WTC11 (cell line): ENCODE data around the gene TRIM42. TPM values are rescaled to one million over a fixed set of nuclear protein-coding genes. Genes with fewer than 3 reads are reported as not detected.

Source experiments
- ATAC-seq: fragments of 200-7000 bp; cut with Tn5 transposase; 2 replicates; pipeline ENCODE4 v1.10.0; 2021; ENCODE audit warnings: mild to moderate bottlenecking, moderate library complexity
- CTCF ChIA-PET: fragments of 300-600 bp; sonication (Branson Sonifier 250); formaldehyde crosslinking; loops from one replicate; lab custom pipeline; 2021; ENCODE audit warnings: antibody characterized with exemption; lab: Charles Lee
- POLR2A ChIA-PET: fragments of 350-600 bp; sonication (Branson Sonifier 250); formaldehyde crosslinking; loops from one replicate; lab custom pipeline; 2021; ENCODE audit warnings: antibody characterized with exemption; lab: Charles Lee
- DNase-seq: peaks from one replicate; pipeline ENCODE4 v3.0.0; 2021; ENCODE audit warnings: low spot score
- H3K27ac Mint-ChIP-seq: 2 replicates; pipeline ENCODE4 v1.8.0; 2021; ENCODE audit warnings: mixed read lengths
- H3K27me3 Mint-ChIP-seq: 2 replicates; pipeline ENCODE4 v1.8.0; 2021; ENCODE audit warnings: low read depth, mild to moderate bottlenecking, moderate library complexity, mixed read lengths
- H3K36me3 Mint-ChIP-seq: 2 replicates; pipeline ENCODE4 v1.8.0; 2021; ENCODE audit warnings: mixed read lengths
- H3K4me1 Mint-ChIP-seq: 2 replicates; pipeline ENCODE4 v1.8.0; 2022; ENCODE audit warnings: mixed read lengths
- H3K4me3 Mint-ChIP-seq: 2 replicates; pipeline ENCODE4 v1.8.0; 2021; ENCODE audit warnings: mild to moderate bottlenecking, moderate library complexity, mixed read lengths
- H3K9me3 Mint-ChIP-seq: 2 replicates; pipeline ENCODE4 v1.8.0; 2021; ENCODE audit warnings: mixed read lengths
- ATF3 ChIP-seq: sonication (generic); formaldehyde crosslinking; conservative IDR thresholded peaks from 2 replicates; pipeline ENCODE4 v1.8.1; 2022; ENCODE audit warnings: mild to moderate bottlenecking, missing genetic modification reagents
- ATF6 ChIP-seq: sonication (generic); formaldehyde crosslinking; IDR thresholded peaks from 2 replicates; pipeline ENCODE4 v1.8.1; 2023; ENCODE audit warnings: mild to moderate bottlenecking, missing genetic modification reagents
- CTCF ChIP-seq: fragments of 200-600 bp; IDR thresholded peaks from 2 replicates; pipeline ENCODE4 v1.8.0; 2022; ENCODE audit warnings: antibody characterized with exemption
- FOXP1 ChIP-seq: sonication (generic); formaldehyde crosslinking; IDR thresholded peaks from 2 replicates; pipeline ENCODE4 v1.8.0; 2022; ENCODE audit warnings: missing genetic modification reagents, mild to moderate bottlenecking, moderate library complexity, borderline replicate concordance
- JAZF1 ChIP-seq: fragments of 250-450 bp; sonication (Bioruptor Pico); IDR thresholded peaks from 2 replicates; pipeline ENCODE4 v1.9.0; 2021; ENCODE audit warnings: moderate library complexity, mild to moderate bottlenecking, inconsistent platforms
- MYBL2 ChIP-seq: sonication (generic); formaldehyde crosslinking; IDR thresholded peaks from 2 replicates; pipeline ENCODE4 v1.8.1; 2023; ENCODE audit warnings: mild to moderate bottlenecking, moderate library complexity, missing genetic modification reagents
- NR2C2 ChIP-seq: sonication (generic); formaldehyde crosslinking; IDR thresholded peaks from 2 replicates; pipeline ENCODE4 v1.8.0; 2022; ENCODE audit warnings: mild to moderate bottlenecking, missing genetic modification reagents
- PRRX2 ChIP-seq: fragments of 250-450 bp; sonication (Bioruptor Pico); IDR thresholded peaks from 2 replicates; pipeline ENCODE4 v1.8.0; 2021; ENCODE audit warnings: mild to moderate bottlenecking
- SMAD4 ChIP-seq: sonication (generic); formaldehyde crosslinking; IDR thresholded peaks from 2 replicates; pipeline ENCODE4 v1.8.0; 2022; ENCODE audit warnings: mild to moderate bottlenecking, missing genetic modification reagents
- SP1 ChIP-seq: sonication (generic); formaldehyde crosslinking; conservative IDR thresholded peaks from 2 replicates; pipeline ENCODE4 v1.8.1; 2022; ENCODE audit warnings: missing genetic modification reagents
- TCF7 ChIP-seq: sonication (generic); formaldehyde crosslinking; IDR thresholded peaks from 2 replicates; pipeline ENCODE4 v1.8.0; 2022; ENCODE audit warnings: mild to moderate bottlenecking, low read depth, missing genetic modification reagents, moderate library complexity
- TP53 ChIP-seq: sonication (generic); formaldehyde crosslinking; IDR thresholded peaks from 2 replicates; pipeline ENCODE4 v1.8.1; 2023; ENCODE audit warnings: mild to moderate bottlenecking, missing genetic modification reagents
- ZBTB21 ChIP-seq: sonication (generic); formaldehyde crosslinking; IDR thresholded peaks from 2 replicates; pipeline ENCODE4 v1.8.1; 2023; ENCODE audit warnings: mild to moderate bottlenecking, missing genetic modification reagents, borderline replicate concordance
- ZMAT4 ChIP-seq: fragments of 250-450 bp; sonication (Bioruptor Pico); IDR thresholded peaks from 2 replicates; pipeline ENCODE4 v1.9.0; 2021; ENCODE audit warnings: mild to moderate bottlenecking
- total RNA-seq: library from RNA; stranded (reverse); gene quantifications from 3 replicates; pipeline ENCODE4 v1.2.3, GENCODE V29; 2021
- TF ChIP-seq, protein P1 (sequence below): sonication (generic); formaldehyde crosslinking; IDR thresholded peaks from 2 replicates; pipeline ENCODE4 v1.8.0; 2022; ENCODE audit warnings: mild to moderate bottlenecking, missing genetic modification reagents
- TF ChIP-seq, protein P2 (sequence below): sonication (generic); formaldehyde crosslinking; IDR thresholded peaks from 2 replicates; pipeline ENCODE4 v1.8.0; 2022; ENCODE audit warnings: mild to moderate bottlenecking, missing genetic modification reagents
- TF ChIP-seq, protein P3 (sequence below): sonication (generic); formaldehyde crosslinking; IDR thresholded peaks from 2 replicates; pipeline ENCODE4 v1.8.1; 2022; ENCODE audit warnings: mild to moderate bottlenecking, missing genetic modification reagents, moderate library complexity, borderline replicate concordance

The TRIM42 gene
- total RNA-seq, 1 experiment from 2014 or later: not detected

DNA sequence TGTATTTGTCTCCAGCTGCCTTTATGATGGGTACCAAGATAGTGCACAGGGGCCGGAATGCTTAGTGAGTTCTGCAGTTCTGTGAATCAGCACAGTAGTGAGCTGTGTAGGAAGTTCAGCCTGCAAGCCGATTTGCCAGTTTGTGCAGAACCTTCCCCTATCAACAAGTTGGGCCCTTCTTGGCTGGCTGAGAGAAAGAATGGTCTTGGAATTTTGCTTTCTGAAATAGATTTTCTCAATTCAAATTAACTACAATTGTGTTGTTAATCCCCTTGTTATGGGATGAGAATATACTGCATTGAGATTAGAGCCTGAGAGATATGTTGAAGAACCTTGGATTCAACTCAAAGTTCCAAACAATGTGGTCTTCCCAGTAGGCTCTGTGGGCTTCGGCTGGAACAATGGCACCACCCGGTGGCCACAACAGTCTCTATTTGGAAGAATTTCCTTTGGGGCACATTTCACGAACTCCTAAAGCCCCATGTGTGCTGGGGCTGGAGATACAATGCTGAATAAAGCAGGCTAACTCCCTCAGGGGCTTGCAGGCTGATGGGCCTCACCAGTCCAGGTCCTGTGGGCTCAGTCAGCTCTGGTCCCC lies 59.1 kb downstream of the TRIM42 start:
- H3K27ac Mint-ChIP-seq: no peak overlapping the region
- peak; percentile 74 for DNase-seq
- H3K36me3 Mint-ChIP-seq: no peaks in the 10 kb centered on the region; the same call in 1 of the 2 replicates
- peaks cover 3% of the 10 kb centered on the region for H3K4me1 Mint-ChIP-seq
- POLR2A ChIA-PET: no interaction called here
- TF ChIP-seq CTCF (peak; percentile 44), TP53 (CRISPR knock-in tag) (no peak), TCF7 (CRISPR knock-in tag) (no peak), ATF6 (CRISPR knock-in tag) (no peak)
- TF ChIP-seq, protein P1, sequence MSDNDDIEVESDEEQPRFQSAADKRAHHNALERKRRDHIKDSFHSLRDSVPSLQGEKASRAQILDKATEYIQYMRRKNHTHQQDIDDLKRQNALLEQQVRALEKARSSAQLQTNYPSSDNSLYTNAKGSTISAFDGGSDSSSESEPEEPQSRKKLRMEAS (CRISPR knock-in tag): 0 out of 2 replicates have a peak, but pooled peaks have one; percentile 31
- TF ChIP-seq, all 79 proteins: peak for 2
- Mint-ChIP-seq H3K27me3 (peaks cover 5% of the 10 kb centered on the region), H3K4me3 (no peak overlapping the region), H3K9me3 (peaks cover 10% of the 10 kb centered on the region; the same call in 1 of the 2 replicates)
- ATAC-seq: peak; percentile 95
- CTCF ChIA-PET: interaction anchor here (0.6 to 1.7 kb wide), 5 partner anchors 9 to 608 kb away, joined by 3 to 5 read pairs (median 4); no protein-coding TSS in a partner anchor

- CTCF ChIA-PET: no interaction called here
- H3K9me3 Mint-ChIP-seq: peaks cover 11% of the 10 kb centered on the region
- no peaks in the 10 kb centered on the region for H3K36me3 Mint-ChIP-seq
- no peak overlapping the region for H3K4me3 Mint-ChIP-seq
- no peaks in the 10 kb centered on the region for H3K4me1 Mint-ChIP-seq
- POLR2A ChIA-PET: no interaction called here
- H3K27ac Mint-ChIP-seq: no peak overlapping the region
- TF ChIP-seq SP1 (CRISPR knock-in tag): no peak
- no peak for TF ChIP-seq SMAD4 (CRISPR knock-in tag)
- TF ChIP-seq ZMAT4 (CRISPR knock-in tag): no peak
- TF ChIP-seq ATF3: no peak
- TF ChIP-seq, protein P2, sequence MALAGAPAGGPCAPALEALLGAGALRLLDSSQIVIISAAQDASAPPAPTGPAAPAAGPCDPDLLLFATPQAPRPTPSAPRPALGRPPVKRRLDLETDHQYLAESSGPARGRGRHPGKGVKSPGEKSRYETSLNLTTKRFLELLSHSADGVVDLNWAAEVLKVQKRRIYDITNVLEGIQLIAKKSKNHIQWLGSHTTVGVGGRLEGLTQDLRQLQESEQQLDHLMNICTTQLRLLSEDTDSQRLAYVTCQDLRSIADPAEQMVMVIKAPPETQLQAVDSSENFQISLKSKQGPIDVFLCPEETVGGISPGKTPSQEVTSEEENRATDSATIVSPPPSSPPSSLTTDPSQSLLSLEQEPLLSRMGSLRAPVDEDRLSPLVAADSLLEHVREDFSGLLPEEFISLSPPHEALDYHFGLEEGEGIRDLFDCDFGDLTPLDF: no peak
- TF ChIP-seq ZBTB21 (CRISPR knock-in tag): no peak
- TF ChIP-seq MYBL2 (CRISPR knock-in tag): no peak
- TF ChIP-seq NR2C2: no peak
- TF ChIP-seq, protein P3, sequence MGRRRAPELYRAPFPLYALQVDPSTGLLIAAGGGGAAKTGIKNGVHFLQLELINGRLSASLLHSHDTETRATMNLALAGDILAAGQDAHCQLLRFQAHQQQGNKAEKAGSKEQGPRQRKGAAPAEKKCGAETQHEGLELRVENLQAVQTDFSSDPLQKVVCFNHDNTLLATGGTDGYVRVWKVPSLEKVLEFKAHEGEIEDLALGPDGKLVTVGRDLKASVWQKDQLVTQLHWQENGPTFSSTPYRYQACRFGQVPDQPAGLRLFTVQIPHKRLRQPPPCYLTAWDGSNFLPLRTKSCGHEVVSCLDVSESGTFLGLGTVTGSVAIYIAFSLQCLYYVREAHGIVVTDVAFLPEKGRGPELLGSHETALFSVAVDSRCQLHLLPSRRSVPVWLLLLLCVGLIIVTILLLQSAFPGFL: no peak
- TF ChIP-seq FOXP1: no peak
- no peak for TF ChIP-seq JAZF1 (CRISPR knock-in tag)
- no peak for TF ChIP-seq PRRX2 (CRISPR knock-in tag)
- TF ChIP-seq, all 79 proteins: peak for 0
- no peak for DNase-seq
- no peaks in the 10 kb centered on the region; the same call in 1 of the 2 replicates for H3K27me3 Mint-ChIP-seq
- ATAC-seq: no peak
Observed at GRCh38 chr3:140742116-140742515, 64.3 kb downstream of the TRIM42 start.
